GM19238 (cell line): Measurements from ENCODE around the gene BCCIP.

Experiments
- DNase-seq: peaks from one replicate; pipeline ENCODE4 v3.0.0; 2011; ENCODE audit warnings: low spot score; ENCODE audit not compliant: insufficient read length

Gene BCCIP

DNA sequence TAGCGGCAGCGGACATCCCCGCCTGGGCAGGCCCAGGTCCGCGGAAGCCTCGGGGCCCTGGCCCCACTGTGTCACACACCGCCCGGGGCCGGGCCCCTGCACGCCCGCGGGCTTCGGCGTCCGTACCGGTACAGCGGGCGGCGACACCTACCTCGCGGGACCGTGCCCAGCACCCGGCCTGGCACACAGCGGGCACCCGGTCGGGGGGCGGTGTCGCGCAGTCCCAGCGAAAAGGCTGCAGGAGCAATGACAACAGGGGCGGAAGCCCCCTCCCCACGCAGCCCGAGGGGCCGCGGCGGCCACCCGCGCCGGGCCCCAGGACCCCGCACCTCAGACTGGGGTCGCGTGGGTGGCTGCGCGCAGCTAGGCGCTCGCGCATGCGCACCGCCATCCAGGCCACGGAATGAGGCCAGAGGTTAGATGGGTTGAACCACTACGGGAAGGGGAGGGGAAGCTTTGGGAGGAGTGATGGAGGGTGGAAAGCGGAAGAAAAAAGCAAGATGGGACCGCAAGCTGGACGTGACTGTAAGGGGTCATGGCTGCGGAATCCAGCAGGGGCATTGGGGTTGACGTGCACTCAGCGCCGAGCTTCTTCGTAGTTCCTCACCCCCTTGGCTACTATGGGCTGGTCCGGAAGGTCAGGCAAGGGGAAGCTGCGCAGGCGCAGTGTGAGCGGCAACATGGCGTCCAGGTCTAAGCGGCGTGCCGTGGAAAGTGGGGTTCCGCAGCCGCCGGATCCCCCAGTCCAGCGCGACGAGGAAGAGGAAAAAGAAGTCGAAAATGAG is at the start of gene BCCIP, which contains the start of gene UROS:
Gene BCCIP, plus strand, starts transcription at position 669 of the 785 bp plus-strand sequence. Its CDS starts 12 bp downstream, at position 681.
Gene UROS, minus strand, starts transcription at position 381 of the 785 bp plus-strand sequence. CDS start 6,759 bp downstream, outside the sequence.
- DNase-seq: peak; percentile 88

- DNase-seq: no peak
These were observed 49.4 kb upstream of the BCCIP start for GRCh38 chr10:125773687-125774543.

GRCh38 chr10:125774581-125775191 is 48.7 kb upstream of the BCCIP start:
- no peak for DNase-seq

- no peak for DNase-seq
These were observed 47.7 kb upstream of the BCCIP start, which contains the start of gene MMP21 for GRCh38 chr10:125775491-125776106. MMP21 (minus strand) TSS chr10:125775821; CDS start chr10:125775821, 0 bp downstream.

- DNase-seq: no peak
These were observed 45.5 kb upstream of the BCCIP start for GRCh38 chr10:125777806-125778205.

GRCh38 chr10:125778556-125778955 is 44.8 kb upstream of the BCCIP start:
- DNase-seq: no peak

GRCh38 chr10:125779403-125780327 is 43.7 kb upstream of the BCCIP start:
- DNase-seq: no peak

DNA sequence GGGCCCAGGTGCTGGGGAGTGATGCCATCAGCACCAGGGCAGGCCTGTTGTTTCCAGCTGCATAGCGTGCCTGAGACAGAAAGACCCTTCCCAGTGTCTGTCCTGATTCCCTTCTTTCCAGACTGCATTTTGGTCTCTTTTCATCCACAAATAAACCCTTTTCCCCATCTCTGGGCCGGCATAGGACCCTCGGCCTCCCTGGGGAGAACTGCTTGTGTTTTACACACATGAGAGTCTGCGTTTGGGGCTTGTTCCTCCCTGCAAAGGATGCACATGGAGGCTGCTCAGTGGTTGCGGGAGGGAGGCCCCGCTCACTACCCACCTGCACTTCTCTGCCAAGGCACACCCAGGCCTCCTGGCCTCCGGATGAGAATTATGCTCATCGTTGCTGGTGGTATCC is 42.0 kb upstream of the BCCIP start:
- no peak for DNase-seq

GRCh38 chr10:125782054-125782453 is 41.3 kb upstream of the BCCIP start:
- no peak for DNase-seq

GRCh38 chr10:125782616-125783015 is 40.7 kb upstream of the BCCIP start:
- DNase-seq: no peak

DNA sequence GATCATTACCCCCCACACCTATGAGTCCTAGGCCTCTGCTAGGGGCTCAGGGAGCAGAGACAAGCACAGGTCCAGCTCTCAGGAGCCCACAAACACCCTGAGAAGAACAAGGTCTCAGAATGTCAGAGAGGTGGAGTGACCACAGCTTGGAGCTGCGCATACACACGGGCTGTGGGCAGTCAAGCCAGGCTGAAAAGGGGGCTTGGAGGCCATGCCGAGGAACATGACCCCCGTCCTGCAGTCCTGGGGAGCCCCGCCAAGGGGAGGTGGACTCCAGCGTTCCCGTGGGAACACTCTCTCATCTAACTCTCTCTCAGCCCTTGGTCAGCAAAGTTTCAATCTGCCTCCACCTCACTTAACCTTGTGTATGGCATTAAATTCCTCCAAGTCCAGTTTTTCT is 39.9 kb upstream of the BCCIP start:
- DNase-seq: no peak

DNA sequence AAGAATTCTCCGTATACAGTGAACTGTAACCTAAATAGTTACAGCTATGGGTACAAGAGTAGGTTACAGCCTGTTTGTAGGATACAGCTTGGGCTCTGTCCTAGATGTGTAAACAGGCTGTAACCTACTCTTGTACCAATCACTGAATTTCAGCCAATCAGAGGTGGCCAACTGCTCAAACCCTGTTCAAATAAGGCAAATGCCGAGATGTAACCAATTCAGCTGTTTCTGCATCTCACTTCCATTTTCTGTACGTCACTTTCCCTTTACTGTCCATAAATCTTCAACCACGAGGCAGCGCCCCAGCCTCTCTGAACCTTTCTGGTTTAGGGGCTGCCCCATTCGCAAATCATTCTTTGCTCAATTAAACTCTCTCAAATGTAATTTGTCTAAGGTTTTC is 39.4 kb upstream of the BCCIP start:
- peak; percentile 17 for DNase-seq

DNA sequence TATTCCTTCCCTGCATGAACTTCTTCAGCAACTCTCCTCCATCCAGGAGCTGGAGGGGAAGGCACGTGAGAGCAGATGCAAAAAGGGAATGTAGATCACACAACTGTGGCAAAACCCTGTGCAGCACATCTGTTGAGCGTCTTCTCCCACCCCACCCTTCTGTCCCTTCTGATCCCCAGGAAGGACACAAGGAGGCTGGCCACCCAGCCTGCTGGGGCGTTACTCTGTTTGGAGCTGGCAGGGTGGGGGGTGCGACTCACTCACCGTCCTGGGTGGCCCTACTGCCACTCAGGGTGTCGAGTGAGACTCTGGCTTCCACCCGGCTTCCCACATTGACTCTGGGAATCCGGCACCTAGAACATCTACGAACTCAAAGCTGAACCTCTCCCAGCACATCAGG is 37.6 kb upstream of the BCCIP start:
- no peak for DNase-seq

- DNase-seq: no peak
These were observed 35.0 kb upstream of the BCCIP start for GRCh38 chr10:125788156-125789034.

DNA sequence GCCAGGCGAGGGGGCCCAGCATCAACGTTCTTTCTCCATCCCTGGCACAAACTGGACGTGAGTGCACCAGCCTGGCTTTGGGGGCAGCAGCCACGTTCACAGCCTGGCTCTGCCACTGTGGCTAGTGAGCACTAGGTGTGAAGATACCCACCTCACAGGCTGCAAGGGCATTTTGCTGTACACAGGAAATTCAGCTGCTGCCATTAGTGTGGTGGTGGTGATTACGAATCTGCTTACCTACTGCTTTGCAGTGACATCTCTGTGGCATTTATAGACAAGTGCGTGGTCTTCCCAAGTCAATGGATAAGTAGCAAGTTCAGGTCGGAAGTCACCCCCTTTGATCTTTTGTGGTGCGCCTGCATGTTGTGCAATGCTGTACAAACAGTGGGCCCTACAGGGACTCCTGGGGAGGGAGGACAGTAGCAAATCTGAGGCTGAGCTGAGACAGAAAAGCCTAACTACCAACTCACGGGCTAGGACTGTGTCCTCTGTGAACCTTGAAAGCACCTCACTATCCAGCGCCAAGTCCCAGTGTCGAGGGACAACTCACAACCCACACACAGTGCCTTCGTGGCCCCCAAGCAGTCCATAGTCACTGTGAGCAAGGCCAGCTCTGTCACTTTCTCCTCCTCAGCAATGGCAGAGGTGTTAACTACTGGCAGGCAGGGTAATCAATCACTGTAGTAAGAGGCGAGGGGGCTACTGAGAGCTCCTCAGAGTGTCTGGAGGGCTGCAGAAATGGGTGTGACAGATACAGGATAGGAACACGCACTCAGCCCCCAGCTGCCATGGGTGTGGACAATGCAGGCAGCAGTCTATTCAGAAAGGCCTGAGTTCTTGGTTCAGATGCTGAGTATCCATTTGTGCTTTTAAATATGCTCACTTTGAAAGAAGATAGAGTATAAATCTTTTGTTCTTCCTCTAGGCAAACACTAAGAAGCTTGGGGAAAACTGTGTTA is 30.7 kb upstream of the BCCIP start:
- no peak for DNase-seq

GRCh38 chr10:125795128-125795527 is 28.2 kb upstream of the BCCIP start:
- DNase-seq: no peak

DNA sequence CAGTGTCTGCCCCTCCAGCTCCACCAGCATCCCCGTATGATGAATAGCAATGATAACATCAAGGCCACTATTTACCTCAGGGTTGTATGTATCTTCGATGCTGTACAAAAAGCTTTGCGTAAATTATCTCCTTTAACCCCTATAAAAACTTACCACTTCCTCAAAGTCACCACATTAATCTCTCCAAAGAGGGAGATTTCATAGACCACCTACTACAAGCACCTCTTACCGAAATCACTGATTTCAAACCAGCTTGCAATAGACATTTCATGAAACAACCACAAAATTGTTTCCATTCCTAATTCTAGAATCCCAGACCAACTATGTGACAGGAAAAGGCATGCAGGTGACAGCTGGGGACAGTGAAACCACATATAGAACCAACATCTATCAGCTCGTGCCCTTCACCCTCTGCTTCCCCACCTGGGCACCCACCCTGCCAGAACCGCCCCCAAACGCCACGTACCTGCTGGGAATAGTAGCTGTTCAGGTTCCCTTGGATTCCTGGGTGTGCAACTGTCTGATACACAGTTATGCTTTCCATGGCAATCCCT is 27.6 kb upstream of the BCCIP start:
- no peak for DNase-seq

DNA sequence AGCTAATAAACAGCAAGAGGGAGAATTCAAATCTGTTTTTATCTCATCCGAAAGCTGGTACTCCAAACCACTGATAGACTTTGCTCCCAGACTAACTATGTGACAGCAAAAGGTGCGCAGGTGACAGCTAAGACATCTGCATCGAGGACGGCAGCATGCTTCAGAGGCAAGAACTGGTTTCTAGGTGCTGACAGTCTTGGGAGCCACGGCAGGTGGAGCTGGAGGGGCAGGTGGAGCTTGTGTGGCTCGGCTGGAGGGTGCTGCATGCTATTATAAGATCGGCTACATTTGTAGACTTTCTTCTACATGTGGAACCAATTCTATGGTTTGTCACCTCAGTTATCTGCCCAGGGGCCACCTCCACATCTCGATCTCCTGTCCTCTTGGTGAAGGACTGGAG is 25.9 kb upstream of the BCCIP start:
- no peak for DNase-seq
